EL (cell line): ENCODE results near the gene MS4A15.
A peak's percentile ranks its signal among the peaks of the same experiment; 100 is the strongest.

Experiments used
- DNase-seq: peaks from one replicate; pipeline ENCODE4 v3.0.0-alpha.2; 2016

The MS4A15 gene

DNA sequence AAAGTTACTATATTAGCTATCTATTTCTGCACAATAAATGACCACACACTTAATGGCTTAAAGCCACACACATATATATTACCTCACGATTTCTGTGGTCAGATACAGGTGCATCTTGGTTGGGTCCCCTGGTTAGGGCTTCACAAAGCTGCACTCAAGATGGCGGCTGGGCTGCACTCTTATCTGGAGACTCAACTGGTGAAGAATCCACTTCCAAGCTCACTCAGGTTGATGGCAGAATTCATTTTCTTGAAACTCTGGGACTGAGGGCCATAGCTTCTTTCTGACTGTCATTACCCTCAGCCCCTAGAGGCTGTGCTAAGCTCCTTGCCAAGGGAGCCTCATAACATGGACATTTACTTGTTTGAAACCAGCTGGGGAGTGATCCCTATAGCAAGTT lies 23.4 kb downstream of the MS4A15 start:
- no peak for DNase-seq

GRCh38 chr11:60780774-60781173 lies 24.1 kb downstream of the MS4A15 start:
- no peak for DNase-seq

DNA sequence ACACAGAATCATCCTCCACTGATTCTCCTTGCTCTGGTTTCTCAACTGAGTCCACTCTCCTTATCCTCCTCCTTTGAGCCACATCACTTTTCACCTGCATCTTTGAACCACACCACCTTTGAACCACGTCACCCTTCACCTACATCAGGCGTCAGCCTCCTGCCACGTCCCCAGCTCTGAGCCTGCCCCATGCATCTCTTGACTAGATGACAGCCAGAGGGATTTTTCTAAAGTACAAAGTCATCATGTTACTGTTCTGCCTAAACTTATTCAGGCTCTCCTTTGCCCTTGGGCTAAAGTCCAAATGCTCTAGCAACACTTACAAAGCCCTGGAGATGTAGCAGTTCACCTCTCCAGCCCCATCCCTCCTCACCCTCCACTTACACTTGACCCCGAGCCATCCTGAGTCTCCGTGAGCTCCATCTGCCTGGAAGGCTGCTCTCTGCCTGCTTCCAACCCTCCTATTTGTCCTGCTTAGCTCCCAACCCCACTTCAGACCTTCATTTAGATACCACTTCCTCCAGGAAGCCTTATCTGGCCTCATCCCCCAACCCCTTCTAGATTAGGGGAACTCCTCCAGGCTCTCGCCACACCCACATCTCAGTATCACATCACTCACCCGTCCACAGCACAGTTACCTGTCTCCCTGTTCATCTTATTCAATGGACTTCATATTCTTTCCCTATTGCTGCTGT lies 24.8 kb downstream of the MS4A15 start:
- no peak for DNase-seq

- DNase-seq: no peak
Observed at GRCh38 chr11:60781981-60782316, 25.3 kb downstream of the MS4A15 start.

DNA sequence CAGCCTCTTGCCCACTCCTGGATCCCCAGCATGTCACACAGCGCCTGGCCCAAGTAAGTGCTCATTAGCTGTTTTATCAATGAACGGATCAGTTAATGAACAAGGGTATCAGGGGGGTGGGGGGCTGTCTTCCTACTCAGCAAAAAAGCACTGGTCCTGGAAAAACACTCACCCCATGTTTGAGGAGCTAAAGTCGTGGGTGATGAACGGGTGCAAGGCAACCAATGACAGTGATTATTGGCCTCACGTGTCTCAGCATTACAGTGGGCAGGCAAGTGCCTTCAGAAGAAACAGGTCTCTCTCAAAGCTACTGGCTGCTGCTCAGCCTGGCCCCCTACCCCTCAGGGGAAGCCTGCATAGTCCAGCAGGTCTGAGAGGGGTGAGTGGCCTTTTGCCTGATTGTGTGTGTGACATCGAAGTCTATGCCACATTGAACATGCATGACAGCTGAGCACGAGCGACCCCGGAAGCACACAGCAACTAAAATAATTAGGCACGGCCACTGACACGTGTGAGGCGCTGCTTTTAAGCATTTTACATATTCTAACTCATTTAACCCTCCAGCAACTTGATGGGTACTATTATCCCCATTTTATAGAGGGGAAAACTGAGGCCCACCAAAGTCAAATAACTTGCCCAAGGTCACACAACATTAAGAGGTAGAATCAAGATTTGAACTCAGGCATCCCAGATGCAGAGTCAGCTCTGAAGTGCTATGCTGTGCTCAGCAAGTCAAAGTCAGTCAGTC lies 25.9 kb downstream of the MS4A15 start:
- DNase-seq: no peak

GRCh38 chr11:60783141-60783484 lies 26.4 kb downstream of the MS4A15 start:
- DNase-seq: no peak

- no peak for DNase-seq
Observed at GRCh38 chr11:60783911-60784310, 27.2 kb downstream of the MS4A15 start.

DNA sequence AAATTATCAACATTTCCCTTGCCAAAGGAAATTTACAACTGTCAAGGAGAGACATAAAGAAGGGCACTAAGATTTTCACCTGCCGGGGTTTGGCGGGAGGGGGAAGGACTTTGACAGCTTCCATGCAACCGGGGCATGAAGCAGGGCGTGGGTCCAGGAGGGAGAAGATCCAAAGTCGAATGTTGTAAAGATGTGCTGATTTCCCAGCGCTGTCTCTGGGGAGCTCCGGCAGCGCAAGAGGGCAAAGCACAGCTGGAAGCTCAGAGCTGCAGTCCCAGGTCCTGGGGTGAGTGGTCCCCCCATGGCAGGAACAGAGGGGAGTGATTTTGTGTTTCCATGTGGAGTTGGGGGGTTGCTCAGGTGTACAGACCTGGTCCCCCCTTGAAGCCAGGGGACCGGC lies 28.5 kb downstream of the MS4A15 start, which contains the start of gene MS4A10:
MS4A10 (plus strand) TSS at position 198 of the 400 bp plus-strand sequence. CDS start 5,003 bp downstream, outside the sequence.
- DNase-seq: no peak

- DNase-seq: peak; percentile 45
Observed at GRCh38 chr11:60785806-60786361, 29.2 kb downstream of the MS4A15 start.

DNA sequence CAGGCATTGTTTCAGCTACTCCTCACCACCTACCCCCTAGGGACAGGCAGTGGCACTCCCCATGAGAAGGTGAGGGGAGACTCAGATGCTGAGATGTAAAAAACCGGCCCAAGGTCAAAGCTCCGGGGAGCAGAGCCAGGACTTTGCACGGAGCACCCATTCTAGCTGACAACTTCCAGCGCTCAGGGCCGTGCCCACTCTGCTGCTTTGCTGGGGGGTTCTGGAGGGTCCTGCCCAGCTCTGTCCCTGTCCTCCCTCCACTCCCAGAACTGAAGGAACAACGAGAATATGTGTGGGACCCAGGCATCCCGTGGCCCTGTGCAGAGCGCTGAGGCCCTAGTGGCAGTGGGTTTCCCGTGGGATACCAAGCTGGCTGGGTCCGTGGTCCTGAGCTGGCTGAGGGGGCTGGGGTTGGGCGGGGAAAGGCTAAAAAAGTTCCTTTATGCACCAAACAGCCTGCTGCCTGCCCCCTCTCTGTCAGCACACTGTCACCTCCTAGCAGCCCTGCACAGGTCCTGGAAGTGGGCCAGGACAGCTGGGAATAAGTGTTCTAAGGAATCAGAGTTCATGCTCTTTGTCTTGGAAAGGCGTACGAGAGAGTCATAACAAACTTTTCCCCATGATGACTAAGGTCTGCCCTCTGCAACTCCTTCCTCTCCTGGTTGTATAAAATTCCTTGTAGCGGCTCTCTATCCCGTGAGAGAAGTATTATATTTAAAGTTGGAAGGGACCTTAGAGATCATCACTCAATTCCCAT lies 30.3 kb downstream of the MS4A15 start:
- DNase-seq: peak; percentile 73

DNA sequence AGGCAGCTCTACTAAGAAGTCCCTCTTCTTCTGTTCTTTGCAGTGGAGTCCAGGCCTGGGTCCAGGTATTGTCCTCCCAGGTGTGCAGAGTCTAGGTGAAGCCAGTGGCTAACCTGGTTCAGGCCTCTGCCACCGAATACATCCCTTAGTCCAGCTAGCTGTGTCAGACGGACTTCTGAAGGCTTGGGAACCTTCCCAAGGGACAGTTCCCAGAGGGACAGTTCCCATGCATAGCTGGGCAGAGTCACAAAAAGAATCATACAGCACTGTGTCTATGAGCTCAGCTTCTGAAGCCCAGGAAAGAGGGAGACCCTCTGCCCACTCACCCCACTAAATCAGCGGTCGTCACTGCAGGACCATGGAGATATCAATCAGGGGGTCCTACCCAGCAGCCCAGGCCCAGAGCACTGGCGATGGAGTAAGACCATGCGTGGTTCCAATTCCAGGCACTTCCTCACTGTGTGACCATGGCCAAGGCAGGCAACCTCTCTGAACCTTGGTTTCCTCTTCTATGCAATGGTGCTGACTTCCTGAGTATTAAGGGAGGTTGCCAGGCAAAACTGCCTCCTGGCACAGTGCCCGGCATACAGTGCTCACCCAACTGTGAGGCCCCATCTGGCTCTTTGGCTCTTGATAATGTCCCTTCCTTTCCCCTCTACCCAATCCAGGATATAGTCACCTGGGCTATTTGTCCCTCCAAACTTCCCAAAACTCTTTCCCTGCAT lies 31.9 kb downstream of the MS4A15 start:
- no peak for DNase-seq

GRCh38 chr11:60790726-60791125 lies 34.1 kb downstream of the MS4A15 start:
- no peak for DNase-seq

GRCh38 chr11:60791153-60791933 lies 34.7 kb downstream of the MS4A15 start:
- no peak for DNase-seq

- DNase-seq: no peak
Observed at GRCh38 chr11:60792521-60792920, 35.9 kb downstream of the MS4A15 start.

GRCh38 chr11:60795291-60795690 lies 38.6 kb downstream of the MS4A15 start:
- no peak for DNase-seq

DNA sequence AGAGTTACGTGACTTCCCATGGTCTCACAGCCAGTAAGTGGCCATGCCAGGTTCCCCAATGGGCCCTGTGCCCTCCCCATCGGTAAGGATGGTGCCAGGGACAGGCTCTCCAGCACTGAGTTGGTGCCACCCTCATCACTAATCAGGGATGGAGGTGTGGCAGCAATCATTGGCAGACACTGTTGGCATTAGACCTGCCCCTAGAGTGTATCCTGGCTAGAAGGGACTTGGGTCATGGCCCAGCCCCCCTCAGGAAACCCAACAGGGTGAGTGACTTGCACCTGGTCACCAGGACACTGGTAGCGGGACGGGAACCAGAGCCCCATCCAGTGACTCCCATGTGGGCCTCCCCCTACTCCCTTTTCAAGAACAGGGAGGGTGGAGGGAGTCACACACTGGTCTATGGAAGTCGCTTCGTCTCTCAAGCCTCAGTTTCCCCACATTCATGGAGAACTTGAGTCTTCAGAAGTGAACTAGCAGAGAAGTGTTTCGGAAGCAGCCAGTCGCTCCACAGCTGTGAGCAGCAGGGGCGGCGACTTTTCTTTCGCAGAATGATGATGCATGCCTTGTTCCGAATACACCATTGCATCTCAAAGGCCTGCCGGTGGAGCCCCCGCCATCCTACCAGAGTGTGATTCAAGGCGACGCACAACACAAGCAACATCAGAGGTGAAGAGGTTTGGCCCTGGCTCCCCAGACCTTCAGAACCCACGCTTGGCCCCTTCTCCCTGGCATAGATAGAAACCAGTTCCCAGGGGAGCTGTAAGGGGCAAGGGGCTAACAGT lies 41.4 kb downstream of the MS4A15 start:
- DNase-seq: no peak

- no peak for DNase-seq
Observed at GRCh38 chr11:60798631-60799030, 42.0 kb downstream of the MS4A15 start.

- no peak for DNase-seq
Observed at GRCh38 chr11:60801194-60801593, 44.5 kb downstream of the MS4A15 start.

- DNase-seq: no peak
Observed at GRCh38 chr11:60803273-60803936, 46.7 kb downstream of the MS4A15 start.

- no peak for DNase-seq
Observed at GRCh38 chr11:60809249-60809648, 52.6 kb downstream of the MS4A15 start.

GRCh38 chr11:60809691-60810090 lies 53.0 kb downstream of the MS4A15 start:
- DNase-seq: no peak
